Subcutaneous adipose tissue (tissue), 4 donors: Measurements from ENCODE around the gene ATP9A. TPM values are rescaled to one million over a fixed set of nuclear protein-coding genes. Genes with fewer than 3 reads are reported as not detected.

Experiments used
- total RNA-seq, 4 donors: library from RNA; depleted of rRNA; stranded (reverse); fragments of >200 nt; gene quantifications; one replicate each; pipeline ENCODE4 v1.1.0, GENCODE V29; 2016
- TF ChIP-seq, protein P1 (sequence below): fragments of 450-650 bp; IDR thresholded peaks from one replicate; pipeline ENCODE4 v1.5.1; 2016; ENCODE audit warnings: low read depth, mild to moderate bottlenecking, control low read depth, antibody characterized with exemption, moderate library complexity

The ATP9A gene
- total RNA-seq, 4 donors from 2014 or later = 77.2 to 128 (median 88.6) TPM

DNA sequence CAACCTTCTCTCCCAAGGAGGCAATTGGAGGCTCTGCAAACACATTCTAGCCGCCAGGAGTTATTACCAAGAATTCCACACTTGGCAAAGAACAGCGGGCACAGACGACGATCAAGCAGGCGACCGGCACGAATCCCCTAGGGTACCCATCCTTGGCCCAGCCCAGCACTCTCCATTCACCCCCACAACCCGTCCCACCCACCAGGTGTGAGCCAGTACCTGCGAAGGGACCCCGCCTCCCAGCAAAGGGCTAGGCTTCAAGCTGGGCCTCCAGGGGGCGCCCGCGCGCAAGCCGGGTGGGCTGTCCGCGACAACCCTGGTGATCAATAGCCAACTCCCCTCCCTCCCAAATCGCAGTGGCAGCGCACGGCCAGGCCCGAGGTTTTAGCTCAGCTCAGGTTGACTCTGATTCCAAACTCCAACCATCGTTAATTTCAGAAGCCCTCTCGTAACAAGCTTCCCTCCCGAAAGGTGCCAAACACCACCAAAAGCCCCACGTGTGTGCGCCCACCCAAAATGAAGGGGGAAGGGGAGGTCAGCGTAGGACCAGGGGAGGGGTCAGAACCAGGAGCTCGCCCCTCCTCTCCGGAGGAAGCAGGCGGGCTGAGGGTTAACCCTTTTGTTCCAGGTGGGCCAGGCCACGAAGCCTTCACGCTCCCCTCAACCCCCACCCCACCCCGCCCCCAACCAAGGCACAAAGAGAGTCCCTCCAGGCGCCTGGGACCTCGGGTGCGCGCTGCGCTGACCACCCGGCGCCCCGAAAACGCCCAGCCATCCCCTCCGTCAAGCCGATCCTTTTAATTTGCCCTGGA, 32.1 kb upstream of the ATP9A start:
- TF ChIP-seq, protein P1, sequence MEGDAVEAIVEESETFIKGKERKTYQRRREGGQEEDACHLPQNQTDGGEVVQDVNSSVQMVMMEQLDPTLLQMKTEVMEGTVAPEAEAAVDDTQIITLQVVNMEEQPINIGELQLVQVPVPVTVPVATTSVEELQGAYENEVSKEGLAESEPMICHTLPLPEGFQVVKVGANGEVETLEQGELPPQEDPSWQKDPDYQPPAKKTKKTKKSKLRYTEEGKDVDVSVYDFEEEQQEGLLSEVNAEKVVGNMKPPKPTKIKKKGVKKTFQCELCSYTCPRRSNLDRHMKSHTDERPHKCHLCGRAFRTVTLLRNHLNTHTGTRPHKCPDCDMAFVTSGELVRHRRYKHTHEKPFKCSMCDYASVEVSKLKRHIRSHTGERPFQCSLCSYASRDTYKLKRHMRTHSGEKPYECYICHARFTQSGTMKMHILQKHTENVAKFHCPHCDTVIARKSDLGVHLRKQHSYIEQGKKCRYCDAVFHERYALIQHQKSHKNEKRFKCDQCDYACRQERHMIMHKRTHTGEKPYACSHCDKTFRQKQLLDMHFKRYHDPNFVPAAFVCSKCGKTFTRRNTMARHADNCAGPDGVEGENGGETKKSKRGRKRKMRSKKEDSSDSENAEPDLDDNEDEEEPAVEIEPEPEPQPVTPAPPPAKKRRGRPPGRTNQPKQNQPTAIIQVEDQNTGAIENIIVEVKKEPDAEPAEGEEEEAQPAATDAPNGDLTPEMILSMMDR = no peak

DNA sequence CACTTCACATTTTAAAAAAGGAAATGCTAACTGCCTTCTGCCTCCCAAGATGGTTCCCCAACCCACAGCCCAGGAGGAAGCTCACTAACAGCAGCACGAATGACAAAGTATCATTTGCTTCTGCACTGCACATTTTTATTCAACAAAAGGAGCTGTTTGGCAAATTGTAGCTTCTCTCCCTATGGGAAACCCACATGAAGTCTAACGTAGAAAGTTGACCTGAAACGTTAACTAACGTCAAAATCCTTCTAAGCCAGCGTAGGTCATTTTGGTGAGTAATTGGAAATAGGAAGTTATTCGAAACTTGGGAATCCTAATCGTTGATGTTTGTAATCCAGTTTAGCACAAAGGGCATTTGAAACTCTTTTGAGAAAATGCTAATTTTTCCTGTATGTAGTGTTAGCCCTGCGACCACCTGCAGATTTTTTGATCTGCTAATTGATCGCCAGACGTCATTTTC, 31.2 kb upstream of the ATP9A start:
- TF ChIP-seq, protein P1 = no peak

DNA sequence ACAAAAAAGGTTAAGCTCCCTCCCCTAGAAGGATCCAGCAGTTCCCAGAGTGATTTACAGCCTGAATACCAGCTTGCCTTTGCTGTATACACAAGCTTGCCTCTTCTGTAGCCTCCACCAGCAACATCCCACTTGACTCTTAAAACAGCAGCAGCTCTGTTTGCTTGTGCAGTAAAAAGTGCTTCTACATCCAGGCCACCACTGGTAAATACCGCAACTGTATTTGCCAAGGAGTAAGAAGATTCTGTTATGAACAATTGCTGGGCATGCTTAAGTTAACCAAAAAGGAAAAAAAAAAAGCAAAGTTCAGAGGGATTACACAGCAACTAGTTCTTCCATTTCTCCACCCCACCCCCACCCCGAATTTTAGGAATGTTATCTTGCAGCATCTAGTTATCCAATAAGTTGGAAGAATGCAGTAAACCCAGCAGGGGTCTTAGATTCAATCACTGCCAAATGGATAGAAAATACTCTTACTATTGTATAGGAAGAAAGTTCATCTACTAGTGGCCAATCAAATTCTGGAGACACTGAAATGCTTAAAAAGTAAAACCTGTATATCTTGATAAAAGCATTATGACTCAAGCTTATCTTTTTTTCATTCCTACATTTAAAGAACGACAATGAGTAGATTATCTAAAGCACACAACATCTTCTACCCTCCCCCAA, 29.3 kb upstream of the ATP9A start:
- TF ChIP-seq, protein P1 = no peak

DNA sequence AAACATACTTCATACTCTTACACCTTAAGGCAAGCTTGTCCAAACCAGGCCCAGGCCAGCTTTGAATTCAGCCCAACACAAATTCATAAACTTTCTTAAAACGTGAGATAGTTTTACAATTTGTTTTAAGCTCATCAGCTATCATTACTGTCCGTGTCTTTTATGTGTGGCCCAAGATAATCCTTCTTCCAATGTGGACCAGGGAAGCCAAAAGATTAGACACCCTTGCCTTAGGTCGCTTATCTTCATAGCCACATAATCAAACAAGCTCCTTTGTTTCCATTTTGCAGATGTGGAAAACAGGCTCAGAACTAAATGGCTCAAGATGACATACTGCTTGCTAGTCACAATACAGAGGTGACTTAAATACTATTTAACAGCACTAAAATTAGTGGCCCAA, 28.1 kb upstream of the ATP9A start:
- TF ChIP-seq, protein P1 = no peak

DNA sequence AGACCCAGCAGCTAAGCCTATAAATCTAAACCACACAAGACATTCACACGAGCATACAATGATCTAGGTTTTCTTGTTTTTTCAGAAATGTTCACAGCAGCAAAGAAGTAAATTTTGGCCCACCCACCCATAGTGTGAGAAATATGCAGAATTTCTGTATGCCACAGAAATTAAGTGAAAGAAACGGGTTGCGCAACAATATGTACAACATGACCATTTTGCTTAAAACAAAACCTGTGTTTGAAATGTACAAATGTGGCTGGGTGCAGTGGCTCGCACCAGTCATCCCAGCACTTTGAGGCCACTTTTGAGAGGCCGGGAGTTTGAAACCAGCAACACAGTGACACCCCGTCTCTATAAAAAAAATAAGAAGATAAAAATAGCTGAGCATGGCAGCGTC, 24.8 kb upstream of the ATP9A start:
- TF ChIP-seq, protein P1 = no peak

DNA sequence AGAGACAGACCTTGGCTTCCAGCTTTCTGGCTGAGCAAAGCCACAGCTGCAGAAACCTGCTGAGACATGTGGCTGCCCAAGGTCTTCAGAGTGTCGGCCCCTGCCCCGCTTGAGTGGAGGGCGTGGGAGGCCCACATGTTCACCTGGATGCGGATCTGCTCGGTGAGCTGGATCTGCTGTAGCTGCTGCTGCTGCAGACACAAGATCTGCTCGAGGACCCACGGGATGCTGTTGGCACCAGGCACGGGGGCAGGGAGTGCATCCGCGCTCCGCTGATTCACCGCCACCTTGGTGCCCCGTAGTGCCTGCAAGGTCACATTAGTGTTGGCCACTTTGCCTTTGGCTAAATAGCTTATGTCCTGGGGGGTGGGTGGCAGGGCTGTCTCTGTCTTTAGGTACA, 23.4 kb upstream of the ATP9A start:
- TF ChIP-seq, protein P1 = no peak

DNA sequence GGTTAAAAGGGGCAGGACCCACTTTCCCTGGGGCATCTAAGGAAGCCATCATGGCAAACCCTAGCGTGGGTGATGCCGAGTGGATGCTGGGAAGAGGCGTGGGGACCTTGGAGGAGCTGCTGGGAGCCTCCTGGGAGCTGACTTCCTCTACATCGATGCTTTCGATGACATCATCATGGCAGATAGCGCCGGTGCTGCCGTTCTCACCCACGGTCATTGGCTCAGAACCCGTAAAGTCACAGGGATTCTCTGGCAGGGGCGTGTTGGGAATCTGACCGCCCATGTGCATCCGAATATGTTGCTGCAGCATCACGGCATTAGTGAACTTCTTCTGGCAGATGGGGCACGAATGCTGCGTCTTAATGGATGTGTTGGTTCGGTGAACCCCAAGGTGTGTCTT, 22.1 kb upstream of the ATP9A start:
- TF ChIP-seq, protein P1 = no peak
